ENCODE data around the gene DLK1.

Gene DLK1

DNA sequence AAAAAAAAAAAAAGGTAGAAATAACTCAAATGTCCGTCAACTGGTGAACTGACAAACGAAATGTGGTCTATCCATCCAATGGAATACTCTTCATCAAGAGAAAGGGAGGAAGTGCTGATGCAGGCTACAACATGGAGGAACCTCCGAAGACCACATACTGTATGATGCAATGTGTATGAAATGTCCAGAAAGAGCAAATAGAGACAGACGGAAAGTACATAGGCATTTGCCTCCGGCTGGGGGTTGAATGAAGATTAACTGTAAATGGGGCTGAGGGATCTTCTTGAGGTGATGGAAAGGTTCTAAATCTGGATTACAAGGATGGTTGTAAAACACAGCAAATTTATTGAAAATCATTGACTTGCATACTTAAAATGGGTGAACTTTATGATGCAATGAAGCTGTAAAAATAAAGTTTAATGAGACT lies 35.4 kb downstream of the DLK1 start:
- DNase-seq (ENCODE audit: low spot score), result no peak

GRCh38 chr14:100762901-100763300 lies 36.2 kb downstream of the DLK1 start:
- no peak for DNase-seq (ENCODE audit: low spot score)

DNA sequence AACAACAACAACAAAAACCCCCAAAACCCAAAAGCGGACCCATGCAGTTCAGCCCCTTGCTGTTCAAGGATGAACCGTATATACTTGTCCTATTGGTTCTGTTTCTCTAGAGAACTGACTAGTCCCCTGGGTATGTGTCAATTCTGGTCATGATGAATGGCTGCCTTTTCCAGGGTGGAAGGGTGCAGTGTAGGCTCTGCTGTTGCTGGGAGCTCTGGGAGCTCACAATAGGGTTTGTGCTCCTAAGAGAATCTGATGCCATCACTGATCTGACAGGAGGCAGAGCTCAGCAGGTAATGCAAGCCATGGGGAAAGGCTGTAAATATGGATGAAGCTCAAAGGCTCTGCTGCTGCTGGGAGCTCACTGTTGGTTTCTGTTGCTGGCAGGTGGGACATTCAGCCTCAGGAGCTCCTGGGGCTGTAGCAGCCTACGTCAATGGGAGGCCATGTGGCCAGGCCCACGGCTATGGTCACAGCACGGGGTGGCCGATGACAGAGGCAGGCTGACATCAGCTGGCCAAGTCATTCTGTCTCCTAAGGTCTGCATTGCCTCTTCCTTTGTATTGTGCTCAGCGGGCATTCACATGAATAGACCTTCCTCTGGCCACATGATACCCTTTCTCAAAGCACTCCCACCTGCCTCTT lies 37.9 kb downstream of the DLK1 start:
- no peak for DNase-seq (ENCODE audit: low spot score)

- DNase-seq (ENCODE audit: low spot score), result no peak
Observed at GRCh38 chr14:100765296-100765695, 38.6 kb downstream of the DLK1 start.

DNA sequence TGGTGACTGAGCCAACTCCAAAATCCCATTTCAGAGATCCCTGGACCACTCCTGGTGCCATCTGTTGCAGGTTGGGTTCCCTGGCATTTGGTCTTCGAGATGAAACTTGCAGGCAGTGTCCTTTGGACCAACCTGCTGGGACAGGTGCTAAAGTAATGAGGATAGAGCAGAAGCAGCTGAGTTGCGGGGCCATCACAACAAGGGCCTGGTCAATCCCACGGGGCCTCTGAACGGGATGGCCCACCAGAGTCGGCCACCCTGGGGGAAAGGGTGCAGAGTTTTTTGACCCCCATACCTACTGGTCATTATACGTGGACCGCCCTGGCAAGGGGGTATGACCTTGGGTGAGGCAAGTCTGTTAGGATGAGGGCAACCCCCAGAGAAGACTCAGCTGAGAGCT lies 39.3 kb downstream of the DLK1 start:
- DNase-seq (ENCODE audit: low spot score), result no peak

GRCh38 chr14:100767003-100767787 lies 40.5 kb downstream of the DLK1 start:
- no peak for DNase-seq (ENCODE audit: low spot score)

- DNase-seq (ENCODE audit: low spot score), result no peak
Observed at GRCh38 chr14:100767788-100768536, 41.3 kb downstream of the DLK1 start.

DNA sequence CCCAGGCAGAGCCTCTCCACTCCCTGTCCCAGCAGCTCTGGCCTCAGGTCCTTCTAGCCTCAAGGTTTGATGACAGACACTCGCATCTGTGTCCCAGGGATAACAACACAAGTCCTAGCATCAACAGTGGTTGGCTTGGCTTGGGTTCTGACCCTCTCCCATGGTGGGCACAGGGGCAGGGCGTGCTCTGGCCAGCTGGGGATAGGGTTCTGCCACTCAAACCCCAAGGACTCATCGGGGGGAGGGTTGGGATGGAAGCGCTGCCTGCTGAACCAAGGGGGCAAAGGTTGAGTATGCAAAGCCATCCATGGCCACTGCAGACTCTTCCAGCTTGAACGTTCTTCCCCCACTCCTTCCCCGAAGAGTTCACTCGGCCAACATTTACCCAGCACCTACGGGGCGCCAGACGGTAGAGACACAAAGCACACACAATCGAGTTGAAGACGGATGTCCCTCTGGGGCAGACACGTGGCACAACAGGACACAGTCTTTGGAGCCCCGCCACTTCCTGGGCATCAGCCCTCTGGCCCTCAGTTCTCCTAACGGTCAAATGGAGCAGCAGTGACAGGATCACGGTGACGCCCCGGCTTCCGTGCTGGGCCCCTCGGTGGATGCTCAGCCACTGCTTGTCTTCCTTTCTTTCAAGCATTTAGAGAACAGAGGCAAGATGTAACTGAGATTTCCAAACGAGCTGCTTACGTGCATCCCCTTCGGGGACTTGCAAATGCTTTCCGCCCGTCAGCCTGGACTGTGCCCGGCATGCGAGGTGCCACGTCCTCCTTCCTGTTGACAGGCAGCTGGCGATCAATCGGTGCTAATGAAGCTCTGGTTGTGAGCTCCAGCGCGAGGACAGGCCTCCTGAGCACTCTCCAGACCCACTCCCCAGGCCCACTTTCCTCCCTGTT lies 42.6 kb downstream of the DLK1 start:
- DNase-seq (ENCODE audit: low spot score), result no peak

DNA sequence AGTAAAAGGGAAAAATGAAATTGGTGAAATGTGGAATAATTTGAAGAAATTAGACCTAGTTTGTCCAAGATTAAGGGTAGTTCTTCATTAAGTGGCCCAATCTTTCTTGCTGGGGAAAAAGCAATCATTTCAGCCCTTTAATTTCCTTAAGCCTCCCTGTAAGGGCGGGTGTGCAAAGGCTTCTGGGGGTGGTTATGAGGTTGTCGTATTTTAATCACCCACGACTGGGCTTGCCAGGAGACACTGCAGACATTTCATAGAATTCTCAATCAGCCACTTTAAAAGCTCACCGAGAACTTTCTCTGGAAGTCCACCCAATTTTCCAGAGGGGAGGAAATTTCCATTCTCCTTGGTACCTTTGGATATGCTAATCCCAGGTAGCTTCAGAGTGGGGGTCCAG lies 43.4 kb downstream of the DLK1 start:
- DNase-seq (ENCODE audit: low spot score), result no peak

DNA sequence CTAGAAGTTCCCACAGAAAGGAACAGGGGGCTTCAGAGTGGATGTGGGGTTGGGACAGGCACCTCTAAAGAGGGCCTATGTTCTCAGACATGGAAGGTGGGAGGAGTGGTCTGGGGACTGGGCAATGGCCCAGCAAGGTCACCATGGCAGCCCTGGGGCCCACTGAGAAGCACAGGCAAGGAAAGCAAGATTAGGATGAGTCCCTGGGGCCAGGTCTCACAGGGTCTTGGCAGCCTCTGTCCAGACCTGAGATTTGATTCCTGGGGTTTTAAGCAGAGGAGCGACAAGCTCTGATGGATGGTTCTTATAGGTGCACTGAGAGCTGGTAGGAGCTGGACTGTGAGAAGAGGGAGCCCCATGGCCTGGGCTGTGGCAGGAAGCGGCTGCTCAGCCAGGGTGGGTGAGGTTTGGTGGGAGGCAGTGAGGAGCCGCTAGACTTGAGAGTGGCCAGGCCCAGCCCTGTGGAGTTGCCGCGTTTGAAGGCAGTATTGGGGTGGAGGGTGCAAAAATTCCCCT lies 44.0 kb downstream of the DLK1 start:
- no peak for DNase-seq (ENCODE audit: low spot score)

DNA sequence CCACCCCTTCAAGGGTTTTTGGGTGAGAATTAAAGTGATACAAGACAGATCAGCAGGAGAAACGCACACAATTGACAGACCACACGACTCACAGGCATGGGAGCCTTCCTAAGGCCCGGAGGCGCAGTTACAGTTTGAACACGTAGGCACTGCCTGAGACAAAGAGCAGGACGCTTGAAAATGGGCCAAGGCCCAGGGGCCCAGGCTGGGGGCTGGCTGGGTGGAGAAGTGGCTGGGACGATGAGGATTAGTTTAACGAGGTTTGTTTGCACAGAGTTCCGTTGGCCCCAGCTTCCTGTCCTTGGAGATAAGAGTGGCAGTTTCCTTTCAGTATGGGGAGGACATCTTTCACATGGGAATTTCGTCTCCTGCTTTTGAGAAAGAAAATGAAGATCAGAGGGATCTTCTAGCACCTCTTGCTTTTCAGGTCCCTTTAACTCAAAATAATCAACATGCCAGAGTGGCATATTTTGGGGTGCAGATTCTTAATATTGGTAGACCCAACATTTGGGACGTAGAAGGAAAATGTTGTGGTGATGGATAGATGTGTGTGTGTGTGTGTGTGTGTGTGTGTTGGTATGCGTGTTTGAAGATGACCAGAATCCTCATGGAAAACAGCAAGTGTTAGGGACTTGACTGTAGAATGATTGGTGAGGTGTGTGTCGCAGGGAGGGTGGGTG lies 44.6 kb downstream of the DLK1 start:
- DNase-seq (ENCODE audit: low spot score), result no peak

- DNase-seq (ENCODE audit: low spot score), result no peak
Observed at GRCh38 chr14:100772607-100773165, 46.0 kb downstream of the DLK1 start.

GRCh38 chr14:100773331-100774163 lies 46.9 kb downstream of the DLK1 start:
- no peak for DNase-seq (ENCODE audit: low spot score)

DNA sequence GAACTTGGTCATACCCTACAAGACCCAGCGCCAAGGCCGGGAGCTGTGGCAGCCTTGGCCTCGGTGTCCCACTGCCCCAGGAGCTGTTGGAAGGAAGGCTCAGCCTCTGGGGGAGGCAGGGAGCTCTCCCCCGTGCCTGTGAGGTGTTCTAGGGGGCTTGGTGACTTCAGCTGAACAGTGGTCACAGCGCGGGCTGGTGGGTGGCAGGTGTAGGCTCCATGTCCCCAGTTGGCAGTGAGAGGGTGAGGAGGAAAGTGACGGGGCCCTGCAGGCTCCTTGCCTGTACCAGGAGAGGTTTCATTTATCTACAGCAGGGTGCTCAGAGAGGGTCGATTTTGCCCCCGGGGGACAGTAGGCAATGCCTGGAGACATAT lies 47.5 kb downstream of the DLK1 start:
- DNase-seq (ENCODE audit: low spot score), result no peak

DNA sequence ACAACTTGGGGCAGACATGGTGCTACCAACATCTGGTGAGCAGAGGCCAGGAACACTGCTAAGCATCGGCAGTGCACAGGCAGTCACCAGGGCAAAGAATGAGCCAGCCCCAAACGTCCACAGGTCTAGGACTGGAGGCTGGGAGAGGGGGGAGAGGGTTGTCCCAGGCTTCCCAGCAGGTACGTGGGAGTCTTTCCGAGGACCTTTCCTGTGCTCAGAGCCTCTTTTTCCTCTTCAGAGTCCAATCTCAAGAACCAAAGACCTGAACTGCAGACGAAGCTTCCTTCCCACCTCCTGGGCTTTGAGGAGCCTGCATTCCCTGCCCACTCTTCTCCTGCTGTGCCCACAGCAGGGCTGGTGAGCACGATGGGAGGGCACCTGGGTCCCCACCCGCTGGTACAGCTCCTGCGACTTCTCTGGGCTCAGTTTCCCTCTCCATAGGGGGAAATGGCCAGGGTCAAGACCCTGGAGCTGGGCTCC lies 48.7 kb downstream of the DLK1 start:
- DNase-seq (ENCODE audit: low spot score), result no peak

DNA sequence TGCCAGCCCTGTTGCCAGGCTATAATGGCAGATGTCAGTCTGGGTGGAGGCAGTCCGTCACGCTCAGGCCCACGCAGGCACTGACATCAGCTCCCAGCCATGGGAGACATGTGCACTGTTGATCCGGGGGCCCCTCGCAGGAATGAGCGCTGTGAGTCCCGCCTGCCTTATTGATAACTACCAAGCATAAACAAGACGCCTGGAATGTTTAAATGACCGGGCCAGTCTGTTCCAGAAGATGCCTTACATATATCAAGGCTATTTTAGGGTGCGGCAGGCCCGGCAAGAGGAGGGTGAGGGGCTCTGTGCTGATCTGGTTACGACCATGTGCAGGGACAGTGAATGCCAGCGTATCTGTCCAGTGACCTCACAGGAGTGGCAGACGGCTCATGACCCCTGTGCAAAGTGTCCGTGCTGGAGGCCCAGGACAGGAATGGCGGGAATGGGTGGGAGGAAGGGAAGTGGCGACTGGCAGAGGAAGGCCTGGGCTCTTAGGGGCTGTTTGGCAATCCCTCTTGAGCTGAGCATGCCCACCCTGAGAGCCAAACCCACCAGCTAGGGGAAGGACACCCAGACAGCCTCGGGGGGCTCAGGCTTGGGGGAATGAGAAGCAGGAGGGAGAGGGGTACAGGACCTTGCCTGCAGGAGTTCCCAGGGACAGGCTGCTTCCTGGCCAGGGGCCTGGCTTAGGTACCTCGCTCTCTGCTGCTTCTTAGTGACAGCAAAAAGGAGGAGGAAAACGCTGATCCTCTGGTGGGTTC lies 49.3 kb downstream of the DLK1 start:
- no peak for DNase-seq (ENCODE audit: low spot score)

DNA sequence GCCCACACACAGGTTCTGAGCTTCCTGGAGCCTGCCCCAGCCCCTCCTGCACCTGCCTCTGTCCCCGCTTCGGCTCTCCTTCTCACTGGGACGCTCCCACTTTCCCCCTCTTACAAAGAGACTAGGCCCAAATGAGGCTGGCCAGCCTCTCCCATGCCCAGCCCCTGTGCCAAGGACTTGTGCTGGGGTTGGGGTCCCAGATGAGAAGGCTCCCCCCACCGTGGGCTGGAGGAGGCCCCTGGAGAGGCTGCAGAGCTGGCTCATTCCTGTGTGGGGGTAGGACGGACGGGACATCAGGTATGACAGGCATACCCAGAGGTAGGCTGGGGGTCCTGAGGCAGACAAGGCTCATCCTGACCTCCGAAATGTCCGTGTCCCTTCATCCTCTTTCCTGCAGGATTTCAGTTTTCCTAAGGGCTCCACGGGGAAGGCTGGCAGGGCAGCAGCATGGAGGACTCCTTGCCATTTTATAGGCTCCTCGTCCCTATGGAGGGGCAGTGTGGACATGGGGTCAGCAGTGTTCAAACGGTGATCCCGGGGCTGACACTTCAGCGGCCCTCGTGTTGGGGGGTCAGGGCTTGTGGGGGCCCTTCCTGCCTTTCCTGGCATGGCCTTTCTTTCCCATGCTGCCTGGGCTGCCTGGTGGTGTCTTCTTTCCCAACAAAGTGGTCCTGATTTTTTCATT lies 50.1 kb downstream of the DLK1 start:
- DNase-seq (ENCODE audit: low spot score), result no peak

DNA sequence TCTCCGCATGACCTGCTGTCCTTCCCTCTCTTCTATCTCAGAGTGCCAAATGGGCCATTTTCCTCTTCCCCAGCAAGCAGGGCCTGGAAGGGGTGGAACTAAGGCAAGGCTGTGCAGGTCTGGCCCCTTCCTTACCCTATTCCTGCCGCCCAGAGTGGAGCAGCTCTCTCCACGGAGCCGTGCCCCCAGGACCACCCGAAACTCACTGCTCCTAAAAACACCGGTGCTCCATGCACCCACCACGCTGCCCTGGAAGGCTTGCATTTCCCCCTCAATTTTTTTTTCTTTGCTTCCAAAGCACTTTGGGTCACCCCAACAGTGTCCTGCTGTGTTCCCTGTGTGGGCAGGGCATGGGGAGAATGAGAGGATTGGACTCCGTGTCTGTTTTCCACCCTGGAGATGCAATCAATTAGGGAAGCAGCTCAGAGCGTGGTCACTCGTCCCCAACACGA lies 50.7 kb downstream of the DLK1 start:
- DNase-seq (ENCODE audit: low spot score), result no peak
